Measurements from ENCODE around the gene LRP5. TPM values are rescaled to one million over a fixed set of nuclear protein-coding genes. Genes with fewer than 3 reads are reported as not detected.

Gene LRP5
- total RNA-seq, 1 experiment from 2014 or later: 0.07 TPM

- H3K36me3 ChIP-seq (ENCODE audit: insufficient read depth, low read length): no peaks in the 10 kb centered on the region
- no peaks in the 10 kb centered on the region for H4K20me1 ChIP-seq (ENCODE audit: insufficient read depth, low read depth, low read length)
- no peaks in the 10 kb centered on the region for H3K9me3 ChIP-seq (ENCODE audit: low read length)
- H2AFZ ChIP-seq (ENCODE audit: low read length): no peak overlapping the region
- no peaks in the 10 kb centered on the region for H3K27me3 ChIP-seq (ENCODE audit: low read length)
- H3K9ac ChIP-seq (ENCODE audit: low read length): no peak overlapping the region
- no peaks in the 10 kb centered on the region for H3K9me2 ChIP-seq (replicated peaks; ENCODE audit: insufficient read depth, low read length)
- DNase-seq: no peak
- no peak overlapping the region for H3K4me3 ChIP-seq (ENCODE audit: low read length)
- no peaks in the 10 kb centered on the region for H3K79me2 ChIP-seq (ENCODE audit: low read length)
- no peak overlapping the region for H3K27ac ChIP-seq (ENCODE audit: low read length)
- no peaks in the 10 kb centered on the region for H3K4me1 ChIP-seq (ENCODE audit: low read length)
- H3K4me2 ChIP-seq (ENCODE audit: low read depth, low read length, poor library complexity, severe bottlenecking): no peak overlapping the region
Measured at GRCh38 chr11:68403424-68403823, 91.0 kb downstream of the LRP5 start.

- Histone ChIP-seq H3K4me3 (ENCODE audit: low read length) (no peak overlapping the region), H3K4me1 (ENCODE audit: low read length) (no peaks in the 10 kb centered on the region), H2AFZ (ENCODE audit: low read length) (no peak overlapping the region), H3K36me3 (ENCODE audit: insufficient read depth, low read length) (no peaks in the 10 kb centered on the region), H3K9me3 (ENCODE audit: low read length) (no peaks in the 10 kb centered on the region), H3K27ac (ENCODE audit: low read length) (no peak overlapping the region), H3K9me2 (replicated peaks; ENCODE audit: insufficient read depth, low read length) (no peaks in the 10 kb centered on the region), H3K27me3 (ENCODE audit: low read length) (no peaks in the 10 kb centered on the region), H4K20me1 (ENCODE audit: insufficient read depth, low read depth, low read length) (no peaks in the 10 kb centered on the region), H3K9ac (ENCODE audit: low read length) (no peak overlapping the region), H3K79me2 (ENCODE audit: low read length) (no peaks in the 10 kb centered on the region), H3K4me2 (ENCODE audit: low read depth, low read length, poor library complexity, severe bottlenecking) (no peak overlapping the region)
- DNase-seq: no peak
Measured at GRCh38 chr11:68403831-68404230, 91.4 kb downstream of the LRP5 start.

DNA sequence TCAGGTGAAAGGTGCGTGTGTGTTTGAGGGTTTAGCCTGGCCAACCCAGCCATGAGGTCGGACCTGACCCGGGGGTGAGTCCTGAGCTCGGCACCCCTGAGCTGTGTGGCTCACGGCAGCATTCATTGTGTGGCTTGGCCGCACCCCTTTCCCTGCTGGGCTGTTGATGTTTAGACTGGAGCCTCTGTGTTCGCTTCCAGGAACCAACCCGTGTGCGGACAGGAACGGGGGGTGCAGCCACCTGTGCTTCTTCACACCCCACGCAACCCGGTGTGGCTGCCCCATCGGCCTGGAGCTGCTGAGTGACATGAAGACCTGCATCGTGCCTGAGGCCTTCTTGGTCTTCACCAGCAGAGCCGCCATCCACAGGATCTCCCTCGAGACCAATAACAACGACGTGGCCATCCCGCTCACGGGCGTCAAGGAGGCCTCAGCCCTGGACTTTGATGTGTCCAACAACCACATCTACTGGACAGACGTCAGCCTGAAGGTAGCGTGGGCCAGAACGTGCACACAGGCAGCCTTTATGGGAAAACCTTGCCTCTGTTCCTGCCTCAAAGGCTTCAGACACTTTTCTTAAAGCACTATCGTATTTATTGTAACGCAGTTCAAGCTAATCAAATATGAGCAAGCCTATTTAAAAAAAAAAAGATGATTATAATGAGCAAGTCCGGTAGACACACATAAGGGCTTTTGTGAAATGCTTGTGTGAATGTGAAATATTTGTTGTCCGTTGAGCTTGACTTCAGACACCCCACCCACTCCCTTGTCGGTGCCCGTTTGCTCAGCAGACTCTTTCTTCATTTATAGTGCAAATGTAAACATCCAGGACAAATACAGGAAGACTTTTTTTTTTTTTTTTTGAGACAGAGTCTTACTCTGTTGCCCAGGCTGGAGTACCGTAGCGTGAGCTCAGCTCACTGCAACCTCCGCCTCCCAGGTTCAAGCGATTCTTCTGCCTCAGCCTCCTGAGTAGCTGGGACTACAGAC lies 94.2 kb downstream of the LRP5 start:
- no peaks in the 10 kb centered on the region for H3K27me3 ChIP-seq (ENCODE audit: low read length)
- peaks cover under 1% of the 10 kb centered on the region for H3K4me1 ChIP-seq (ENCODE audit: low read length)
- no peak overlapping the region for H3K9ac ChIP-seq (ENCODE audit: low read length)
- no peak for DNase-seq
- no peak overlapping the region for H2AFZ ChIP-seq (ENCODE audit: low read length)
- H3K36me3 ChIP-seq (ENCODE audit: insufficient read depth, low read length): no peaks in the 10 kb centered on the region
- no peaks in the 10 kb centered on the region for H4K20me1 ChIP-seq (ENCODE audit: insufficient read depth, low read depth, low read length)
- H3K4me2 ChIP-seq (ENCODE audit: low read depth, low read length, poor library complexity, severe bottlenecking): no peak overlapping the region
- H3K9me3 ChIP-seq (ENCODE audit: low read length): no peaks in the 10 kb centered on the region
- H3K9me2 ChIP-seq (replicated peaks; ENCODE audit: insufficient read depth, low read length): no peaks in the 10 kb centered on the region
- no peaks in the 10 kb centered on the region for H3K79me2 ChIP-seq (ENCODE audit: low read length)
- no peak overlapping the region for H3K27ac ChIP-seq (ENCODE audit: low read length)
- H3K4me3 ChIP-seq (ENCODE audit: low read length): no peak overlapping the region

DNA sequence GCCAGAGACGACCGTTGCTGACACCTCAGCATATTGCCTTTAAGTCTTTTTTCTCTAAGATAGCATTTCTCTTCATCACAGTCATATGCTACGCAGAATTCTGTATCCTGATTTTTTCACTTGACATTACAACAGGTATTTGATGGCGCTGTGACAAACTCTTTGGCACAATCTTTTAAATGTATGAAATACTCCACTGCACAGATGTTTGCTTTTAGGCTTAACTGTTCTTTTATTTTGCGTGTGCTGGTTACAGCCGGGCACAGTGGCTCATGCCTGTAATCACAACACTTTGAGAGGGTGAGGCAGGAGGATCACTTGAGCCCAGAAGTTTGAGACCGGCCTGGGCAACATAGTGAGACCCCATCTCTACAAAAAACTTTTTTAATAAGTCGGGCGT lies 96.1 kb downstream of the LRP5 start:
- DNase-seq: no peak
- Histone ChIP-seq H3K27me3 (ENCODE audit: low read length) (no peaks in the 10 kb centered on the region), H3K36me3 (ENCODE audit: insufficient read depth, low read length) (no peaks in the 10 kb centered on the region), H2AFZ (ENCODE audit: low read length) (no peak overlapping the region), H3K9me3 (ENCODE audit: low read length) (no peaks in the 10 kb centered on the region), H3K4me3 (ENCODE audit: low read length) (no peak overlapping the region), H3K4me2 (ENCODE audit: low read depth, low read length, poor library complexity, severe bottlenecking) (no peak overlapping the region), H4K20me1 (ENCODE audit: insufficient read depth, low read depth, low read length) (no peaks in the 10 kb centered on the region), H3K4me1 (ENCODE audit: low read length) (peaks cover 19% of the 10 kb centered on the region), H3K9me2 (replicated peaks; ENCODE audit: insufficient read depth, low read length) (no peaks in the 10 kb centered on the region), H3K27ac (ENCODE audit: low read length) (no peak overlapping the region), H3K9ac (ENCODE audit: low read length) (no peak overlapping the region), H3K79me2 (ENCODE audit: low read length) (no peaks in the 10 kb centered on the region)

DNA sequence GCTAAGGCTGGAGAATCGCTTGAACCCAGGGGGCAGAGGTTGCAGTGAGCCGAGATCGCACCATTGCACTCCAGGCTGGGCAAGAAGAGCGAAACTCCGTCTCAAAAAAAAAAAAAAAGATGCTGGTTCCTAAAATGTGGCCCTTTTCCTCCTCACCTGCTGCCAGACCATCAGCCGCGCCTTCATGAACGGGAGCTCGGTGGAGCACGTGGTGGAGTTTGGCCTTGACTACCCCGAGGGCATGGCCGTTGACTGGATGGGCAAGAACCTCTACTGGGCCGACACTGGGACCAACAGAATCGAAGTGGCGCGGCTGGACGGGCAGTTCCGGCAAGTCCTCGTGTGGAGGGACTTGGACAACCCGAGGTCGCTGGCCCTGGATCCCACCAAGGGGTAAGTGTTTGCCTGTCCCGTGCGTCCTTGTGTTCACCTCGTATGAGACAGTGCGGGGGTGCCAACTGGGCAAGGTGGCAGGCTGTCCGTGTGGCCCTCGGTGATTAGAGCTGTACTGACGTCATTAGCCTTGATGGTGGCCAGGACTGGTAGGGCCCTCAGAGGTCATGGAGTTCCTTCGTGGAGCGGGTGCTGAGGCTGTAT lies 97.5 kb downstream of the LRP5 start:
- DNase-seq: no peak
- H3K4me1 ChIP-seq (ENCODE audit: low read length): peaks cover 19% of the 10 kb centered on the region
- H4K20me1 ChIP-seq (ENCODE audit: insufficient read depth, low read depth, low read length): no peaks in the 10 kb centered on the region
- H2AFZ ChIP-seq (ENCODE audit: low read length): no peak overlapping the region
- no peak overlapping the region for H3K4me2 ChIP-seq (ENCODE audit: low read depth, low read length, poor library complexity, severe bottlenecking)
- no peak overlapping the region for H3K27ac ChIP-seq (ENCODE audit: low read length)
- H3K4me3 ChIP-seq (ENCODE audit: low read length): no peak overlapping the region
- H3K9me2 ChIP-seq (replicated peaks; ENCODE audit: insufficient read depth, low read length): no peaks in the 10 kb centered on the region
- H3K79me2 ChIP-seq (ENCODE audit: low read length): no peaks in the 10 kb centered on the region
- no peak overlapping the region for H3K9ac ChIP-seq (ENCODE audit: low read length)
- no peaks in the 10 kb centered on the region for H3K36me3 ChIP-seq (ENCODE audit: insufficient read depth, low read length)
- no peaks in the 10 kb centered on the region for H3K9me3 ChIP-seq (ENCODE audit: low read length)
- H3K27me3 ChIP-seq (ENCODE audit: low read length): no peaks in the 10 kb centered on the region

- Histone ChIP-seq H3K4me1 (ENCODE audit: low read length) (peaks cover 19% of the 10 kb centered on the region), H3K4me3 (ENCODE audit: low read length) (no peak overlapping the region), H2AFZ (ENCODE audit: low read length) (no peak overlapping the region), H3K4me2 (ENCODE audit: low read depth, low read length, poor library complexity, severe bottlenecking) (no peak overlapping the region), H3K9me2 (replicated peaks; ENCODE audit: insufficient read depth, low read length) (no peaks in the 10 kb centered on the region), H3K27me3 (ENCODE audit: low read length) (no peaks in the 10 kb centered on the region), H3K79me2 (ENCODE audit: low read length) (no peaks in the 10 kb centered on the region), H4K20me1 (ENCODE audit: insufficient read depth, low read depth, low read length) (no peaks in the 10 kb centered on the region), H3K27ac (ENCODE audit: low read length) (no peak overlapping the region), H3K9ac (ENCODE audit: low read length) (0 out of 2 replicates have a peak overlapping the region, but pooled peaks have one; percentile 6), H3K9me3 (ENCODE audit: low read length) (no peaks in the 10 kb centered on the region), H3K36me3 (ENCODE audit: insufficient read depth, low read length) (no peaks in the 10 kb centered on the region)
- DNase-seq: no peak
Measured at GRCh38 chr11:68411501-68411991, 99.2 kb downstream of the LRP5 start.

DNA sequence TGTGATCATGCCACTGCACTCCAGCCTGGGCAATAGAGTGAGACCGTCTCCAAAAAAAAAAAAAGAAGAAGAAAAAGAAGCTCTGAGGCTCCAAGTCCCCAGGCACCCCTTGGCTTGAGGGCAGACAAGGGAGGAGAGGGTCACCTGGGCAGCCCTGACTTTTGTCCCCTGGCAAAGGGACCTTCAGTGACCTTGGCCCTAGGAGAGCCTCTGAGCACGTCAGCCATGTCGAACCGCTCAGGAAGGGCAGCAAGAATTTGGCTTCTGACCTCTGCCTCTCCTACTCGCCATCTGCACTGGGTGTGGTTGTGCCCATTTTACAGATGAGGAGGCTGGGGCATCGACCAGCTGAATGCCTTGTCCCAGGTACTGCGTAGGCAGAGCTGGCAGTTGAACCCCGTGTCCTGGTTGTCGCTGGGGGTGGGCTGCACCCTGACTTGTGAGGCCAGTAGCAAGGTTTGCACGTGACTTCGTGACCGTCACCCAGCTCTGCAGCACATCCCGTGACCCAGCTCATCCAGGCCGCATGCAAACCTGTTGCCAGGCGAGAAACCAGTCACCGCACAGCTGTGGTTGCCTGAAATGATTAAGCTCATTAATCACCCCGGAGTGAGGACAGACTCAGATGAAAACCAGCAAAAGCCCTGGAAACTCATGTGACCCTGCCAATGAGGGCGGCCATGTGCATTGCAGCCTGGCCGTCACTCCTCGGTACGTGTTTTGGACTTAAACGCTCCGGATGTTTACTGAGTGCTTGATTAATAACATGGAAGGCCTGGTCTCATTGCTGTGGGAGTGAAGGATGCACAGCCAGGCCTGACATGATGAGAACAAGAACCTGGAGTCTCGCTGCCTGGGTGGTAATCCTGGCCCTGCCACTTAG lies 100.4 kb downstream of the LRP5 start:
- Histone ChIP-seq H3K9ac (ENCODE audit: low read length) (no peak overlapping the region), H3K9me2 (replicated peaks; ENCODE audit: insufficient read depth, low read length) (no peaks in the 10 kb centered on the region), H4K20me1 (ENCODE audit: insufficient read depth, low read depth, low read length) (no peaks in the 10 kb centered on the region), H3K79me2 (ENCODE audit: low read length) (no peaks in the 10 kb centered on the region), H3K27me3 (ENCODE audit: low read length) (no peaks in the 10 kb centered on the region), H3K27ac (ENCODE audit: low read length) (no peak overlapping the region), H2AFZ (ENCODE audit: low read length) (no peak overlapping the region), H3K4me1 (ENCODE audit: low read length) (peaks cover 24% of the 10 kb centered on the region), H3K36me3 (ENCODE audit: insufficient read depth, low read length) (no peaks in the 10 kb centered on the region), H3K9me3 (ENCODE audit: low read length) (no peaks in the 10 kb centered on the region), H3K4me3 (ENCODE audit: low read length) (no peak overlapping the region), H3K4me2 (ENCODE audit: low read depth, low read length, poor library complexity, severe bottlenecking) (no peak overlapping the region)
- peak; percentile 53 for DNase-seq

Data from Karpas-422 (cell line).